Peyer's patch (tissue), 4 donors: Measurements from ENCODE around the gene YKT6.

Experiments used
- CTCF ChIP-seq, 6 experiments: fragments of 450-650 bp in 4 of 6; fragments of 200-600 bp in 2 of 6; sonication (generic) in 1 of 6; IDR thresholded peaks; one replicate each; pipeline ENCODE4 v1.5.1; 2017 to 2019; ENCODE audit warnings: antibody characterized with exemption in 6 of 6, mild to moderate bottlenecking in 3 of 6, moderate library complexity in 1 of 6
- POLR2A ChIP-seq, 2 donors: fragments of 450-650 bp; IDR thresholded peaks; one replicate each; pipeline ENCODE4 v1.5.1; 2017; ENCODE audit warnings: antibody characterized with exemption in 2 of 2, mild to moderate bottlenecking in 2 of 2, moderate library complexity in 2 of 2

- peak in 5 of 6 experiments; percentile 36 to 76 (median 70) for TF ChIP-seq CTCF (IDR thresholded peaks at IDR 0.05)
- no peak for TF ChIP-seq POLR2A (IDR thresholded peaks at IDR 0.05)
Observed at GRCh38 chr7:44240983-44241510, 40.3 kb downstream of the YKT6 start.
